ENCODE data around the gene MSH5.

The MSH5 gene

GRCh38 chr6:31768363-31769257 lies 28.8 kb downstream of the MSH5 start:
- Histone ChIP-seq H3K4me3 (ENCODE audit: low read length) (no peak overlapping the region), H3K27ac (ENCODE audit: low read depth, low read length) (no peak overlapping the region), H3K36me3 (ENCODE audit: control insufficient read depth, insufficient read depth, low read length) (no peaks in the 10 kb centered on the region), H3K27me3 (ENCODE audit: control insufficient read depth, insufficient read depth, low read length) (no peaks in the 10 kb centered on the region), H3K4me1 (ENCODE audit: control insufficient read depth, insufficient read depth, low read length) (no peaks in the 10 kb centered on the region), H3K9ac (ENCODE audit: low read length) (no peak overlapping the region)

GRCh38 chr6:31769684-31770371 lies 30.0 kb downstream of the MSH5 start:
- Histone ChIP-seq H3K27me3 (ENCODE audit: control insufficient read depth, insufficient read depth, low read length) (no peaks in the 10 kb centered on the region), H3K4me1 (ENCODE audit: control insufficient read depth, insufficient read depth, low read length) (no peaks in the 10 kb centered on the region), H3K9ac (ENCODE audit: low read length) (no peak overlapping the region), H3K27ac (ENCODE audit: low read depth, low read length) (no peak overlapping the region), H3K4me3 (ENCODE audit: low read length) (no peak overlapping the region), H3K36me3 (ENCODE audit: control insufficient read depth, insufficient read depth, low read length) (no peaks in the 10 kb centered on the region)

GRCh38 chr6:31770860-31771259 lies 31.1 kb downstream of the MSH5 start:
- Histone ChIP-seq H3K36me3 (ENCODE audit: control insufficient read depth, insufficient read depth, low read length) (no peaks in the 10 kb centered on the region), H3K27me3 (ENCODE audit: control insufficient read depth, insufficient read depth, low read length) (no peaks in the 10 kb centered on the region), H3K27ac (ENCODE audit: low read depth, low read length) (no peak overlapping the region), H3K4me3 (ENCODE audit: low read length) (no peak overlapping the region), H3K9ac (ENCODE audit: low read length) (no peak overlapping the region), H3K4me1 (ENCODE audit: control insufficient read depth, insufficient read depth, low read length) (no peaks in the 10 kb centered on the region)

GRCh38 chr6:31771992-31772358 lies 32.2 kb downstream of the MSH5 start:
- Histone ChIP-seq H3K27me3 (ENCODE audit: control insufficient read depth, insufficient read depth, low read length) (no peaks in the 10 kb centered on the region), H3K4me3 (ENCODE audit: low read length) (no peak overlapping the region), H3K4me1 (ENCODE audit: control insufficient read depth, insufficient read depth, low read length) (no peaks in the 10 kb centered on the region), H3K27ac (ENCODE audit: low read depth, low read length) (no peak overlapping the region), H3K36me3 (ENCODE audit: control insufficient read depth, insufficient read depth, low read length) (no peaks in the 10 kb centered on the region), H3K9ac (ENCODE audit: low read length) (no peak overlapping the region)

- H3K4me3 ChIP-seq (ENCODE audit: low read length): no peak overlapping the region
- no peaks in the 10 kb centered on the region for H3K27me3 ChIP-seq (ENCODE audit: control insufficient read depth, insufficient read depth, low read length)
- H3K4me1 ChIP-seq (ENCODE audit: control insufficient read depth, insufficient read depth, low read length): no peaks in the 10 kb centered on the region
- H3K36me3 ChIP-seq (ENCODE audit: control insufficient read depth, insufficient read depth, low read length): peaks cover 3% of the 10 kb centered on the region
- H3K27ac ChIP-seq (ENCODE audit: low read depth, low read length): no peak overlapping the region
- H3K9ac ChIP-seq (ENCODE audit: low read length): no peak overlapping the region
These were observed 35.4 kb downstream of the MSH5 start for GRCh38 chr6:31775184-31775583.

GRCh38 chr6:31775633-31776484 lies 36.1 kb downstream of the MSH5 start:
- no peak overlapping the region for H3K27ac ChIP-seq (ENCODE audit: low read depth, low read length)
- H3K36me3 ChIP-seq (ENCODE audit: control insufficient read depth, insufficient read depth, low read length): peaks cover 8% of the 10 kb centered on the region
- H3K27me3 ChIP-seq (ENCODE audit: control insufficient read depth, insufficient read depth, low read length): no peaks in the 10 kb centered on the region
- no peak overlapping the region for H3K4me3 ChIP-seq (ENCODE audit: low read length)
- H3K9ac ChIP-seq (ENCODE audit: low read length): no peak overlapping the region
- H3K4me1 ChIP-seq (ENCODE audit: control insufficient read depth, insufficient read depth, low read length): no peaks in the 10 kb centered on the region

GRCh38 chr6:31776485-31776988 lies 36.7 kb downstream of the MSH5 start:
- peaks cover 13% of the 10 kb centered on the region for H3K36me3 ChIP-seq (ENCODE audit: control insufficient read depth, insufficient read depth, low read length)
- H3K4me1 ChIP-seq (ENCODE audit: control insufficient read depth, insufficient read depth, low read length): no peaks in the 10 kb centered on the region
- H3K4me3 ChIP-seq (ENCODE audit: low read length): no peak overlapping the region
- H3K27me3 ChIP-seq (ENCODE audit: control insufficient read depth, insufficient read depth, low read length): no peaks in the 10 kb centered on the region
- H3K27ac ChIP-seq (ENCODE audit: low read depth, low read length): no peak overlapping the region
- no peak overlapping the region for H3K9ac ChIP-seq (ENCODE audit: low read length)

- peaks cover 15% of the 10 kb centered on the region for H3K36me3 ChIP-seq (ENCODE audit: control insufficient read depth, insufficient read depth, low read length)
- H3K4me3 ChIP-seq (ENCODE audit: low read length): no peak within 1 kb of the TSS
- no peaks in the 10 kb centered on the region for H3K27me3 ChIP-seq (ENCODE audit: control insufficient read depth, insufficient read depth, low read length)
- H3K9ac ChIP-seq (ENCODE audit: low read length): no peak within 1 kb of the TSS
- H3K4me1 ChIP-seq (ENCODE audit: control insufficient read depth, insufficient read depth, low read length): no peaks in the 10 kb centered on the region
- no peak within 1 kb of the TSS for H3K27ac ChIP-seq (ENCODE audit: low read depth, low read length)
These were observed 37.3 kb downstream of the MSH5 start, which contains the start of gene VWA7 for GRCh38 chr6:31776989-31777666. TSS of gene VWA7 (minus strand) at chr6:31777328. CDS start at chr6:31776779, 549 bp downstream.

- Histone ChIP-seq H3K27me3 (ENCODE audit: control insufficient read depth, insufficient read depth, low read length) (no peaks in the 10 kb centered on the region), H3K9ac (ENCODE audit: low read length) (no peak overlapping the region), H3K4me1 (ENCODE audit: control insufficient read depth, insufficient read depth, low read length) (no peaks in the 10 kb centered on the region), H3K27ac (ENCODE audit: low read depth, low read length) (no peak overlapping the region), H3K36me3 (ENCODE audit: control insufficient read depth, insufficient read depth, low read length) (peaks cover 19% of the 10 kb centered on the region), H3K4me3 (ENCODE audit: low read length) (no peak overlapping the region)
These were observed 37.9 kb downstream of the MSH5 start for GRCh38 chr6:31777667-31778050.

GRCh38 chr6:31778193-31778592 lies 38.4 kb downstream of the MSH5 start:
- no peaks in the 10 kb centered on the region for H3K27me3 ChIP-seq (ENCODE audit: control insufficient read depth, insufficient read depth, low read length)
- H3K4me3 ChIP-seq (ENCODE audit: low read length): no peak overlapping the region
- no peak overlapping the region for H3K27ac ChIP-seq (ENCODE audit: low read depth, low read length)
- H3K36me3 ChIP-seq (ENCODE audit: control insufficient read depth, insufficient read depth, low read length): peaks cover 24% of the 10 kb centered on the region
- H3K9ac ChIP-seq (ENCODE audit: low read length): no peak overlapping the region
- H3K4me1 ChIP-seq (ENCODE audit: control insufficient read depth, insufficient read depth, low read length): no peaks in the 10 kb centered on the region

GRCh38 chr6:31778999-31779885 lies 39.4 kb downstream of the MSH5 start:
- H3K27me3 ChIP-seq (ENCODE audit: control insufficient read depth, insufficient read depth, low read length): no peaks in the 10 kb centered on the region
- no peak overlapping the region for H3K4me3 ChIP-seq (ENCODE audit: low read length)
- no peak overlapping the region for H3K27ac ChIP-seq (ENCODE audit: low read depth, low read length)
- H3K36me3 ChIP-seq (ENCODE audit: control insufficient read depth, insufficient read depth, low read length): peaks cover 28% of the 10 kb centered on the region
- no peaks in the 10 kb centered on the region for H3K4me1 ChIP-seq (ENCODE audit: control insufficient read depth, insufficient read depth, low read length)
- no peak overlapping the region for H3K9ac ChIP-seq (ENCODE audit: low read length)
